ENCODE measurements around the gene STK24.
A peak's percentile ranks its signal among the peaks of the same experiment; 100 is the strongest.
"Not testable (repeated sequence)": the region's sequence is repeated elsewhere in the genome, so short reads cannot be mapped to it uniquely, and the experiment has no call there.

Gene STK24

DNA sequence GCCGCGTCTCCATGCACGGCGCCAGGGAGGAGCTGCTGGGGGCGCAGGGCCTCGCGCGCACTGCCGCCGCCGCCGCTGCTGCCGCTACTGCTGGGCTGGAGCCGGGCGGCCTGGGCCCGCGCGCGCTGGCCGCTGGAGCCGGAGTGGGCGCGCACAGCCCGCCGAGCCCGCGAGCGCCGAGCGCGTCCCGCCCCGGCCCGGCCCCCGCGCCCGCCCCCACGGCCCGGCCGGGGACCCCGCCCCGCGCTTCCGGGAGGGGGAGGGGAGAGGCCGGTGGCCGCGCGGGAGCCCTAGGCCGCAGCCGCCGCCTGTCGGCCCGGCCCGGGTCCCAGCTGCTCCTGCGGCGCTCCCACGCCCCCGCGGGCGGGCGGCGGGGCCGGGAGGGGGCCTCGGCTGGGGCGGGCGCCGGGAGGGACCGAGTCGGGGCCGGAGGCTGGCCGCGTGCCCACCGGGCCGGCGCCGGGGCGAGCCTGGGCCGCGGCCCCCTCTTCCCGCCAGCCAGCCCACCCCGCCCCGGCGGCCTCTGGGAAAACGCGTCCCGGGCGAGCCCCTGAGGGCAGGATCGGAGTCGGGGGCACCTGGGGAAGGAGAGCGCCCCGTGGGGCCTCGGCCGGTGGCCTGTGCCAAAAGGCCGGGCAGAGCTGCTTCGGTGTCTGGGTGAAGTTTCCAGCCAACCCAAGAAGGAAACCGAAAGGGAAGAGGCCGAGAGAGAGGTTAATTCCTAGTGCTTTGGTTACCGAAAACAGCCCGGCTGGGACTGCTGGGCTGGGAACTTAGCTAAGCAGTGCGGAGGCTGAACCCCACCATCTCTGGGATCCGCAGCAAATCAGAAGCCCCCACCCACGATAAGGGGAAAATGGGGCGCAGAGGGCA, at the start of gene STK24:
TSS of gene STK24 (minus strand) at position 145 of the 873 bp plus-strand sequence. CDS start 321 bp downstream, outside the sequence.
- TF ChIP-seq, protein P1, sequence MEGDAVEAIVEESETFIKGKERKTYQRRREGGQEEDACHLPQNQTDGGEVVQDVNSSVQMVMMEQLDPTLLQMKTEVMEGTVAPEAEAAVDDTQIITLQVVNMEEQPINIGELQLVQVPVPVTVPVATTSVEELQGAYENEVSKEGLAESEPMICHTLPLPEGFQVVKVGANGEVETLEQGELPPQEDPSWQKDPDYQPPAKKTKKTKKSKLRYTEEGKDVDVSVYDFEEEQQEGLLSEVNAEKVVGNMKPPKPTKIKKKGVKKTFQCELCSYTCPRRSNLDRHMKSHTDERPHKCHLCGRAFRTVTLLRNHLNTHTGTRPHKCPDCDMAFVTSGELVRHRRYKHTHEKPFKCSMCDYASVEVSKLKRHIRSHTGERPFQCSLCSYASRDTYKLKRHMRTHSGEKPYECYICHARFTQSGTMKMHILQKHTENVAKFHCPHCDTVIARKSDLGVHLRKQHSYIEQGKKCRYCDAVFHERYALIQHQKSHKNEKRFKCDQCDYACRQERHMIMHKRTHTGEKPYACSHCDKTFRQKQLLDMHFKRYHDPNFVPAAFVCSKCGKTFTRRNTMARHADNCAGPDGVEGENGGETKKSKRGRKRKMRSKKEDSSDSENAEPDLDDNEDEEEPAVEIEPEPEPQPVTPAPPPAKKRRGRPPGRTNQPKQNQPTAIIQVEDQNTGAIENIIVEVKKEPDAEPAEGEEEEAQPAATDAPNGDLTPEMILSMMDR (IDR thresholded peaks at IDR 0.05; ENCODE audit: insufficient read depth, missing control alignments): no peak
- FAIRE-seq (no peak), DNase-seq (ENCODE audit: insufficient read length, low spot score) (peak; percentile 54)

DNA sequence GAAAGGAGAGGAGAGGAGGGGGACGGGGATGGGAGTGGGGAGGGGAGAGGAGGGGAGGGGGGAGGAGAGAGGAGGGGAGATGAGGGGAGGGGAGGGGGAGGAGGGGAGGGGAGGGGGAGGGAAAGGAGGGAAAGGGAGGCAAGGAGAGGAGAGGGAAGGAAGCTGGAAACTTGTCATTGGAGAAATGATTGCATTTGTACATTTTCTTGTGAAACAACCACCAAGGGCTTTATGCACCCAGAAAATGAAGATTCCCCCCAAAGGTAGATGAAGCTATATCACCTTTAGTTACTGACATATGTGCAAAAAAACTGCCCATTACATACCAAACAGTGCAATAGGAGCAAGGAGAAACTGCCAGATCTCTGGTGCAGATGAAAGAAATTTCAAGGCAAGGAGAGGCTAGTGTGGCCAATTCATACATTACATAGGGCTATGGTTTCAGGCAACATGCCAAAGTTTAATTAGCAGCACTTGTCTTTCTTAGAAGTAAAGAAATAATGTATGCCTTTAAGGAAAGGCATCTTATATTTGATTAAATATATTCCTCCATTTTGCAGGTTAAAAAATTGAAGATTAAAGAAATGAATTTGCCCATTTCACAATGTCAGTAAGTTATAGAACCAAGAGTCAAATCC, 49.5 kb upstream of the STK24 start:
- FAIRE-seq: no peak
- DNase-seq (ENCODE audit: insufficient read length, low spot score): no peak
- TF ChIP-seq, protein P1 (IDR thresholded peaks at IDR 0.05; ENCODE audit: insufficient read depth, missing control alignments): no peak

DNA sequence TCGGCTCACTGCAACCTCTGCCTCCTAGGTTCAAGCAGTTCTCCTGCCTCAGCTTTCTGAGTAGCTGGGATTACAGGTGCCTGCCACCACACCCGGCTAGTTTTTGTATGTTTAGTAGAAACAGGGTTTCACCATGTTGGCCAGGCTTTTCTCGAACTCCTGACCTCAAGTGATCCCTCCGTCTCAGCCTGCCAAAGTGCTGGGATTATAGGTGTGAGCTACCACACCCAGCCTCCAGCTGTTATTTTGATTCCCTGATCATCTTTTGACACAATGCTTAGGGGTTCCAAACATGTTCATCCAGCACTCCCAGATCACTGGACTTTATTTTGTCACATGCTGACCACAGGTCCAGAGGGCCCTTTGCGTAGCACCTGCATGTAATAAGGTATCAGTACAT, 47.7 kb upstream of the STK24 start:
- FAIRE-seq: not testable (repeated sequence)

DNA sequence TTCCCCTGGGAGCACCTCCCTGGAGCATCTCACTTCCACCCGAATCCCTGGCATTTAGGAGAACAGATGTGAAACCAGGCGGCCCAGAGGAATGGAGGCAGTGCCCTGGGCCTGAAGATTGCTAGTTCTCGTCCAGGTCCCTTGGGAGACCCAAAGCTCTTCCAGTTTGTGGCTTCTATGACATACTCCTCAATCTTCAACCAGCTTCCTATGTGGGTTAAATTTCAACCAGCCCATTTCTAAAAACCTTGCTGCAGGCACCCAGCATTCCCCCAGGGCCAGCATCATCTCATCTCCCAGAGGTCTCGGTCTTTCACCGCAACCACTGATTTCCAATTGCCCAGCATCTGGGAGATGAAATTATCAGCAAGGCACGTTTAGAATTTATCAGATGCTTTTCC, 46.0 kb upstream of the STK24 start:
- FAIRE-seq (no peak), DNase-seq (ENCODE audit: insufficient read length, low spot score) (no peak)

More for the DNA sequence above, 47.7 kb upstream of the STK24 start:
- not testable (repeated sequence) for DNase-seq (ENCODE audit: insufficient read length, low spot score)

DNA sequence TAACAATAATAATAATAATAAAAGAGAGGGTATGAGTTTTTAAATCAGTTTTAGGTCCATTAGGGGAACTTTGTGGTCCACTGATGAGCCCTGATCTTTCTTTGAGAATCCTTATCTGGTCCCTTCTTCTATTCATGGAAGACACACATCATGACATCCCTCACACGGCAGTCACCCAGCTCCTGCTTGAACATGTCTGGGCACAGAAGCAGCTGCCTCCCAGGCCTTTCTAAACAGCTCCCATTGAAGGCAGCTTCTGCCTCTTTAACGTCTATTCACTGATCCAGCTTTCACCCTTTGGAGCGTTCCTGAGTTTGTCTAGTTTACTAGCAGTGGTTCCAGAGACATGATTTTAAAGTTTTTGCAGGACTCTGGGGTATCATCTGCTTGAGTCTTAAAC, 42.6 kb upstream of the STK24 start:
- FAIRE-seq (no peak), DNase-seq (ENCODE audit: insufficient read length, low spot score) (no peak)
- TF ChIP-seq, protein P1 (IDR thresholded peaks at IDR 0.05; ENCODE audit: insufficient read depth, missing control alignments): no peak

More for the DNA sequence above, 46.0 kb upstream of the STK24 start:
- TF ChIP-seq, protein P1 (IDR thresholded peaks at IDR 0.05; ENCODE audit: insufficient read depth, missing control alignments): no peak

DNA sequence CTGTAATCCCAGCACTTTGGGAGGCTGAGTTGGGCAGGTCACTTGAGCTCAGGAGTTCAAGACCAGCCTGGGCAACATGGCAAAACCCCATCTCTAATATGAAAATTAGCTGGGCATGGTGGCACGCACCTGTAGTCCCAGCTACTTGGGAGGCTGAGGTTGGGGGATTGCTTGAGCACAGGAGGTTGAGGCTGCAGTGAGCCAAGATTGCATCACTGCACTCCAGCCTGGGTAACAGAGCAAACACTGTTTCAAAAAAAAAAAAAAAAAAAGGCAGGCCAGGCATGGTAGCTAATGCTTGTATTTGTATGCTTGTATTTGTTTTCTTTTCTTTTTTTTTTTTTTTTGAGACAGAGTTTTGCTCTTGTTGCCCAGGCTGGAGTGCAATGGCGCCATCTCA, 38.7 kb upstream of the STK24 start:
- DNase-seq (ENCODE audit: insufficient read length, low spot score); FAIRE-seq: not testable (repeated sequence)

DNA sequence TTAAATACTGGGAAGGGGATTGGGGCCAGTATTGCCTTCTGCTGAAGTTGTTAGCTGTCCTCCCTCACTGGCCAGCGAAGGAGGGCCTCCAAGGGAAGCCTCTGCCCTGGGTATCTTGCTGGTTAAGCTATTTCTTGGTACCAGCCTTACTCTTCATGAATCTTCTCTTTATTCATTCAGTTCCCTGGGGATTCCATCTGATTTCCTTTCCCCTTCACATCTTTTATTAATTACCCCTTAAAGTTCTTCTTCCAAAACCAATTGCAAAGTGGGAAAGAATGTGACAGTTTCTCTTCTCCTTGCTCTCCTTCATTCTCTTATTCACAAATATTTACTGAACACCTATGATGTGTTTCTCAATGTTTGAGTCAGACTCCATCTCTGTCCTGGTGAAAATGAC, 36.7 kb upstream of the STK24 start:
- no peak for FAIRE-seq

More for the DNA sequence above, 36.7 kb upstream of the STK24 start:
- no peak for DNase-seq (ENCODE audit: insufficient read length, low spot score)
- TF ChIP-seq, protein P1 (IDR thresholded peaks at IDR 0.05; ENCODE audit: insufficient read depth, missing control alignments): no peak

Data from D721Med (cell line).